Retina (tissue), 1 donor: ENCODE data around the gene FLVCR2.
"Not testable (repeated sequence)": the region's sequence is repeated elsewhere in the genome, so short reads cannot be mapped to it uniquely, and the experiment has no call there.

Experiments used
- DNase-seq: peaks from one replicate; pipeline ENCODE4 v3.0.0-alpha.2; 2016

The FLVCR2 gene

GRCh38 chr14:75600100-75600499 is 21.7 kb downstream of the FLVCR2 start:
- not testable (repeated sequence) for DNase-seq

GRCh38 chr14:75601061-75601460 is 22.6 kb downstream of the FLVCR2 start:
- not testable (repeated sequence) for DNase-seq

- DNase-seq: no peak
Observed at GRCh38 chr14:75602503-75602902, 24.1 kb downstream of the FLVCR2 start.

GRCh38 chr14:75604979-75605851 is 26.8 kb downstream of the FLVCR2 start:
- no peak for DNase-seq

- DNase-seq: no peak
Observed at GRCh38 chr14:75605916-75606315, 27.5 kb downstream of the FLVCR2 start.

GRCh38 chr14:75607044-75607443 is 28.6 kb downstream of the FLVCR2 start:
- no peak for DNase-seq

- no peak for DNase-seq
Observed at GRCh38 chr14:75607842-75608640, 29.6 kb downstream of the FLVCR2 start.

DNA sequence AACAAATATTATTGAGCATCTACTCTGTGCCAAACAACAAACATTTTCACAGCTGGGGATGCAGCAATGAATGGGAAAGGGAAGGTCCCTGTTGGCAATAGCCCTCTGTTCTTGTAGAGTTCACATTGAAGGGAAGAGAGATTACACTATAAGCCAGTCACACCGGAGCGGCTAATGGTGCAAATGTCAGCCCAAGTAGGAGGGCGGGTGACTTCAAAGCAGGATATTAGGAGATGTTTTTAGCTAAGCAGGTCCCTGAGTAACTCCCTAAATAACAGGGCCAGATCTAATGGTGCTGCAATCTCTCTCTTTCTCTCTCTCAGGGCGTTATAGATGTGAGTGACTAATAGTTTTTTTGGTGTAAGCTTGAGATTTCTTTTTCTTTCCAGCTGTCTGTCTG is 30.7 kb downstream of the FLVCR2 start:
- DNase-seq: no peak

- no peak for DNase-seq
Observed at GRCh38 chr14:75609606-75610475, 31.4 kb downstream of the FLVCR2 start.

DNA sequence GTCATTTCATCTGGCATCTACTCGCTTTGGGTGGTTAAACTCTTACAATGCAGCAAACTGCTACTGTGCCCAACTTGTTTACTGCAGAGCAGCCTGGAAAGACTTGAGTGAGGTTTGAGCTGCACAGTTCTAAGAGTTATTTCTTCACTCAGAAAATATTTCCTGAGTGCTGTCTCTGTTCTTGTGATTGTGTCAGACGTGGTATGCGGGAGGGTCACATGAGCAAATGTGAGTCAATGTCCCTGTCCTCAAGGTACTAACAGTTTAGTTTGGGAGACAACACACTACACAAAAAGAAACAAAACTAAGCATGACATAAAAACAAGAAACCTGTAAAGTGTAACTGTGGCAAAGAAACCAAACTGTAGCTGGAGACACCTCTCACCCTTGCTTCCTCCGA is 32.4 kb downstream of the FLVCR2 start:
- DNase-seq: no peak

DNA sequence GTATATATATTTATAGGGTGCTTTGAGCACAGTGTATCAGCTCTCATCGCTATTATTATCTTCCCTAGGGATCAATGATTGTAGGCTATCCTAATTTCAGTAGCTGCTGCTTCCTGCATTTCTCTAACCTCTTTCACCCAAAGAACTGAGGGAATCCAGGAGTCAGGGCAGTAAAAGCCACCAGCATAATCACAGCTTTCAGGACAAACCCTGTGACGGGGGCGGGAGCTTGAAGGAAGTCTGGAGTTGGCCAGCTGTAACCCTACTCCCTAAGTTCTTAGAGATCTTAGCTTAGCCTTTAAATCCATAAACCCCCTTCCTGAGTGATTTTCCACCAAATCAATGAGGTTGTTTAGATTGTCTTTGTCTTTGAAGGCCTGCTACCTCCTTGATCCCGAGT is 33.7 kb downstream of the FLVCR2 start:
- no peak for DNase-seq

GRCh38 chr14:75614179-75614578 is 35.8 kb downstream of the FLVCR2 start:
- no peak for DNase-seq

DNA sequence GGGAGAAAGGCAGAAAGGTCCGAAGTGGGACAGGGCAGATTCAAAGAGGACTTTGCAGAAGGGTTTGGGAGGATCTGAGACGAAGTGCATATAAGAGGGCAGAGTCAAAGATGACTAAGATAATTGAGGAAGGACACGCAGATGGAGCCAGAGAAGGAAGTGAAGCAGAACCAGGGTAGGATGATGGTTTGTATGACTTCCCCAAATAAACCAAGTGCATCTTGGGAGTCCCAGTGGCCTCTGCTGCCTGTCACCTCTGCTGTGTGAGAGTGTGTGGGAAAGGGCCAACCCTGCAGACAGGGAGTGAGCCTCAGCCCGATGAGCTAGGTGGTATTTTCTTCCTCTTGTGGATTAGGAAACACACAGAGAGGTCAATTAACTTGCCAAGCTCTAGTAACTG is 36.8 kb downstream of the FLVCR2 start:
- no peak for DNase-seq

GRCh38 chr14:75619548-75619947 is 41.1 kb downstream of the FLVCR2 start:
- DNase-seq: no peak

- no peak for DNase-seq
Observed at GRCh38 chr14:75625034-75625433, 46.6 kb downstream of the FLVCR2 start.

DNA sequence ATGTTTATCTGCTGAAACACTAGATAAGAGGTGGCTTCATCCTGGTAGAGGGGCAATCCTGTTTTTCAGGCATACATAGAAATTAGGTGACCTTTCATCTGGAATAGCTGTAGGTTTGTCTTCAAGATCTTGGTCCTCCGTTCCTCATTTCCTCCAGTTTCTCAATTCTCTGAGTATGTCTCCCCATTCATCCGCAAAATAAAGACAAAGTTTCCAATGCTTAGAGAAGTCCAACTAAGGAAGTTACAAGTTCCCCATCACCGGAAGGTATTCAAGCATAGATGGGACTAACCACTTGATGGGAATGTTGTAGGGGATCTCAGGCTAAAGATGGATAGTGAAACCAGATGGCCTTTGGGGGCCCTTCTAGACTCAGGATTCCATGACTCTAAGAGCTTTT is 48.0 kb downstream of the FLVCR2 start:
- no peak for DNase-seq

DNA sequence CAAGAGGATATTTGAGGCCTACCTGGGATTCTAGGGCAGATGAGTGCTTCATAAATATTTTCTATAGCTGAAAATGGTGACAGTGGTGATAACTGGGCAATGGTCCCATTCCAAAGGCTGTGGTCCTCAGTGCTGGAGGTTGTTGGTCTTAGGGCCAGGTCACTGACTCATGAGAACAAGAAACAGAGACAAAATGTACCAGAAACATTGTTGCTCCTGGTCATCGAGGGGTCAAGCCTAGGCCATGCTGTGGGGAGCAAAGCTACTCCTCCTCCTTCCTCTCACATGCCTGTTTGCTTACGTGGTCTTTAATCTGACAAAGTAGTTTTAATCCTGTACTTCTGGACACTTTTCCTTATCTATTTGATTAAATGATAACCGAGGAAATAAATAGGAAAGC is 48.4 kb downstream of the FLVCR2 start:
- DNase-seq: no peak

GRCh38 chr14:75627406-75627805 is 49.0 kb downstream of the FLVCR2 start:
- DNase-seq: no peak

GRCh38 chr14:75628816-75629215 is 50.4 kb downstream of the FLVCR2 start:
- DNase-seq: no peak

GRCh38 chr14:75630695-75631452 is 52.5 kb downstream of the FLVCR2 start:
- no peak for DNase-seq

DNA sequence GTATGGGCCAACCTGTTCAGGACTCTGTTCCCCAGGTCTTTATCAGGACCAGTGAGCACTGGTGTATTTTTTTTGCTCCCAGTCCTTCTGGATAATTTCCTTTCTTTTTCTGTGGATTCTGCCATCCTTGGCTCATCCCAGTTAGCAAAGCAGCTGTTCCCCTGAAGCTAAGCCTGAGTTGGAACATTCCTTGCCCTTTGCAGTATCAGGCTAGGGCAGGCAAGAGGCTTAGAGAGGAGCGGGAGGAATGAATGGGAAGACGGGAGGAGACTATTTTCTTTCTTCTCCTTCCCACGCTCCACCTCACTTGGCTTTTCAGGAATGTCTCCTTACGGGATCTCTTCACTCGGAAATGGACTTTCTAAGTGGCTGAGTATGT is 53.0 kb downstream of the FLVCR2 start:
- DNase-seq: no peak

- no peak for DNase-seq
Observed at GRCh38 chr14:75634848-75635247, 56.4 kb downstream of the FLVCR2 start.
